T1000 (cell line): ENCODE results near the gene FAM25A.
"Not testable (repeated sequence)": the region's sequence is repeated elsewhere in the genome, so short reads cannot be mapped to it uniquely, and the experiment has no call there.

Experiments used
- DNase-seq: peaks from one replicate; lab custom pipeline; 2025; ENCODE audit warnings: mixed read lengths; lab: John Stamatoyannopoulos, UW

The FAM25A gene

DNA sequence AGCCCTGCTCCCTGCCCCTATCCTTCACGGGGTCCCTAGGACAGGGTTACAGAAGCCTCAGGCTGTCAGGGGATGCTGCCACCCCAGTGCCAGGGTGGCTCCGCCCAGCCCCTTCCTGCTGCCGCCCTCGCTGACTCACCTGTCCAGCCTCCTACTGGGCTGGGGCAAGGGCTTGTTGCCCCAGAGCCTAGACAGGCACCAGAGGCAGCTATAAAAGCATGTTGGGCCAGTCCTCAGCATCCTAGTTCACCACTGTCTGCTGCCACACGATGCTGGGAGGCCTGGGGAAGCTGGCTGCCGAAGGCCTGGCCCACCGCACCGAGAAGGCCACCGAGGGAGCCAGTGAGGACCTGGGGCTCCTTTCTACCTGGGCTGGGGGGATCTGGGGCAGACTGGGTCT is at the start of gene FAM25A:
TSS of gene FAM25A (plus strand) at position 239 of the 400 bp plus-strand sequence. CDS start at position 270, 31 bp downstream.
- not testable (repeated sequence) for DNase-seq

DNA sequence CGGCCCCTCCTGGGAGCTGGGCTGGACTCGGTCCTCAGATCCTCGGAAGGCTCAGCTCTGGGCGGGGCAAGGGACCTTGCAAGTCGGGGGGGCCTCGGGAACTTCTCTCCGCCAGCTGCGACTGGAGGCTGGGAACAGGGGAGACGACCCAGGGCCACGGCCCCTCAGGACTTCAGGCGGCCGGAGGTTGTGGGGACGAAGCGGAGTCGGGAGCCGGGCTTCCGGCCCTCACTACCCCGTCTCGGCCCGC is 49.2 kb upstream of the FAM25A start:
- DNase-seq = no peak

DNA sequence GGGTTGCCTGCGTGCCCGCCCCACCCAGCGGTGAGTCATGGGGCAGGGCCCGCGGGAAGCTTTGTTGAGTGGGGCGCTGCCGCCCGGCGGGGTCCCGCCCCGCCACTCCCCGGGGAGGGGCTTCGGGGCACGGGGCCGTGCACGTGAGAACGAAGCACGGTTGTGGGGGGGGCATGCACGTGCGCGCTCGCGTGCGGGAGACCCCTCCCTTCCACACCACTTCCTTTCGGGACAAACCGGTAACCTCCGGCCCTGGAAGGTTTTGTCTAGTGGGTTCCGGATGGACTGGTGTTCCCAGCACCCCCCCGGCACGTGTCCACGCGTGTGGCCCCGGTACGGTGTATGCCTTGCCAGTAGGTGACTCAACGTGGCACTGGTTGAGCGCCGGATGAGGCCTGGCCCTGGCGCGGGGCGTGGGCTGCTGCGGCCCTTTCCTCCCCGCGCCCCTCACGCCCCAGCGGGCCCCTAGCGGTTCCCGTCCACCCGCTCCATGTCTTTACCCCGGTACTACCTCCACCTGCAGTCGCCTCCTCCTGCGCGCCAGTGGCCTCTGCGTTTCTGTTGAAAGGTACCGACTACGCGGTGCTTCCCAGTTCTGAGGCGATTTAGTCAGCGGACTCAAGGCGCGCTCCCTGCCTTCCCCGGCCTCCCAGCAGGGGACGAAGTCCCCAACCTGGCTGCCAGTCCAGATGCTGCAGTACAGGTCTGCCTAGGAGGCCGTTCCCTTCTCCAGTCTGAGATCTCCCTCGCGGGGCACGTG is 48.7 kb upstream of the FAM25A start:
- DNase-seq = peak; percentile 94

DNA sequence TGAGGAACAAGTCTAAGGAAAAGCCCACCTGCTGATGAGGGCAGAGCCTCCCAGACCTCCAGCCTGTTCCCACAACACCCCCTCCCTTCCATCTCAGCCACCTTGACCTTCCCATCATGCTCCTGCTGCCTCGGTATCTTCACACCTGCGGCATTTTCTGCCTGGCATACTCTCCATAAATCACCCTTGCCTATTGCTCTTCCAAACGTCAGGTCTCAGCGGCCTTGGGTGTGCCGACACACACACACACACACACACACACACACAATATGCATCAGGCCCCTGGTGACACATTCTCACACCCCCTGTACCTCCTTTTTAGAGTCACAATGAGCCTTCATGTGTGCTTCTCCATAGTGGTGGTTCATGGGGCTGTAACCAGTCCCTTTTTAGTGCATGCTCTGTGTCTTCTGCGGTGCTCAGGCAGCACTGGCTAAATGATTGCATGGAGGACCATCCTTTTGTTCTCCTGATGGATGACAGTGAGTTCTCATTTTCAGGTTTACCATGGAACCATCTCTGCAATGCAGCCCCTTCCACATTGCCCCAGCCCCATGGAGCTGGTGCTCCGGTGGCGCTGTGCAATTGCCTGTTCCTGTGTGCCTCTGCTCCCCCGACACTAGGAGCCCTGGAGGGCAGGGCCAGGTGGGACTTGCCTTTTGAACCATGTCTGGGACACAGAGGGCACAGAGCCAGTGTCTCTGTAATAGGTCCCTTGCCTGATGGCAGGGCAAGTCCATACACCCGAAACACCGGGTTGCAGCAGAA is 47.3 kb upstream of the FAM25A start:
- no peak for DNase-seq

DNA sequence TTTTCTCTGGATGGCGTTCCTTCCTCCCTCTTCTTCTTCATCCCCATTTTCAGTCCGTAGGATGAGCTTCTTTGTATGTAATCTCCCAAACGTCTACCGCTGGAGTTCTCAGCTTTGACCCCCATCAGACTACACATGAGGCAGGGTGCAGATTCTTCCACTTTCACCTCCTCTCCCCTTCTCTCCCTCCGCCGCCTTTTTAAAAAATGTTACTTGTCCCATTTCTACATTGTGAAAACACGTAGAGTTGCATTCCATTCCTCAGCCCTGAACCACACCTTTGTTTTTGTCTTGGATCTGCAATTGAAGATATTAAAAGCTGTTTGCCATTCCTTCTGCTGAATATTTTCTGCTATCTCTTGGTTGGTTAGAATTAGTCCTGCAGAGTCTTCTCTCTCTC is 45.6 kb upstream of the FAM25A start:
- no peak for DNase-seq

DNA sequence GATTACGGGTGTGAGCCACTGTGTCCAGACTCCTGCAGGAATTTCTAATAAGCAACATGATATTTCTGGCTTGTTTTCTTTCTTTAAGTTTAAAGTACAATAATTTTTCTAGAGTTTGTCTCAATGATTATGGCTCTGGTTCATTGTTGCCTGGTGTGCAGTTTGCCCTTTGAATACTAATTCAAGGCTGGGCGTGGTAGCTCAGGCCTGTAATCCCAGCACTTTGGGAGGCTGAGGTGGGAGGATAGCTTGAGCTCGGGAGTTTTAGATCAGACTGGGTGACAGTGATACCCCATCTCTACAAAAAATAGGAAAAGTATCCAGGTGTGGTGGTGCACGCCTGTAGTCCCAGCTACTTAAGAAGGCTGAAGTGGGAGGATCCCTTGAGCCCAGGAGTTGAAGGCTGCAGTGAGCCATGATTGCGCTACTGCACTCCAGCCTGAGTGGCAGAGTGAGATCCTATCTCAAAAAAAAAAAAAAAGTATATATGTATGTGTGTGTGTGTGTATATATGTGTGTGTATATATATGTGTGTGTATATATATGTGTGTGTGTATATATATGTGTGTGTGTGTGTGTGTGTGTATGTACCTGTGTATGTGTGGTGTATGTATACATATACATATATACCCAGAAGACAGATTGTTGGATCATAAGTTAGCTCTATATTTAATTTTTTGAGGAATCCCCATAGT is 43.6 kb upstream of the FAM25A start:
- no peak for DNase-seq

DNA sequence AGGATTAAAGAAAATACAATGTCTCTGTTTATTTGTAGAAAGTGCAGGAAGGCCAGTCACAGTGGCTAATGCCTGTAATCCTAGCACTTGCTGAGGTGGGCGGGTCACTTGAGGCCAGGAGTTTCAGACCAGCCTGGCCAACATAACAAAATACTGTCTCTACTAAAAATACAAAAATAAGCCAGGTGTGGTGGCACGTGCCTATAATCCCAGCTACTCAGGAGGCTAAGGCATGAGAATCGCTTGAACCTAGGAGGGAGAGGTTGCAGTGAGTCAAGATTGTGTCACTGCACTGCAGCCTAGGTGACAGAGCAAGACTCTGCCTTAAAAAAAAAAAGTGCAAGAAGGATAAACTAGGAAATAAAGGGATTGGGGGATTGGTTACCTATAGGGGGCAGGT is 41.6 kb upstream of the FAM25A start:
- not testable (repeated sequence) for DNase-seq

DNA sequence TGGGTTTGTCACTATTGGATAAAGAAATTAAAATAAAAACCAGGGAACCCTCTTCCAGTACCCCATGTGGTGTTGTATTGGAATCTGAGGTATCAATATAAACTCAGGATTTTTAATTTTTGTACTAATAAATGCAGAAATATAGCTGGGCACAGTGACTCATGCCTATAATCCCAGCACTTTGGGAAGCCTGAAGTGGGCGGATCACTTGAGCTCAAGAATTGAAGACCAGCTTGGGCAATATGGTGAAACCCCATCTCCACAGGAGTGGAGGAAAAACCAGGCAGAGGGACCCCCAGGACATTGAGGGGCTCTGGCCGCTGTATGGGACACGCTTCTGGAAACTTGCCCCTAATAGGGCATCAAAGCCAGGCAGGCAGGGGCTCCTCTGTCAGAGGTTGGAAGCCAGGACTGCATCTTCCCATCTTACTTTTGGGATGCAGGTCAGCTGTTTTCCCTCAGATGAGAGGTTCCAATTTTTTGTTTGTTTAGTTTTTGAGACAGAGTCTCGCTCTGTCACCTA is 40.7 kb upstream of the FAM25A start:
- DNase-seq = no peak

DNA sequence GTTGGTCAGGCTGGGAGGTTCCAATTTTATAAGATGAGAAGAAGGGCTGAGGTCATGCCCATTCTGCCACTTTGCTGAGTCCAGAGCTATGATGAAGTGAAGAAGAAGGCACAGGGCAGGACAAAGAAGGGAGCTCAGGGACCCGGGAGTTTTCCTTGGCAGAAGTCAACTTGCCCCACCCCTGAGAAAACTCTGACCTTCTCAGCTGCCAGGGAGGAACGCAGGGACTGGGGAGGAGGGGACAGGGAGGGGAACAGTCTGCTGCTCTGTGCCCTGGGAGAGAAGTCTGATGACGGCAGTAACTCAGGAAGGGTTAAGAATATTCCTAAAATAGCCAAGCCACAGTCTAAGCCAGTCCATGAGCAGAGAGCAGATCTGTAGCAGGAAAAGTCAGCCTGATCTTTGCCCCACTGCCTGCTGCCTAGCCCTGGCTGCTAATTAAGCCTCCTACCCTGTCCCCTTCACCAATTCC is 40.1 kb upstream of the FAM25A start:
- no peak for DNase-seq

DNA sequence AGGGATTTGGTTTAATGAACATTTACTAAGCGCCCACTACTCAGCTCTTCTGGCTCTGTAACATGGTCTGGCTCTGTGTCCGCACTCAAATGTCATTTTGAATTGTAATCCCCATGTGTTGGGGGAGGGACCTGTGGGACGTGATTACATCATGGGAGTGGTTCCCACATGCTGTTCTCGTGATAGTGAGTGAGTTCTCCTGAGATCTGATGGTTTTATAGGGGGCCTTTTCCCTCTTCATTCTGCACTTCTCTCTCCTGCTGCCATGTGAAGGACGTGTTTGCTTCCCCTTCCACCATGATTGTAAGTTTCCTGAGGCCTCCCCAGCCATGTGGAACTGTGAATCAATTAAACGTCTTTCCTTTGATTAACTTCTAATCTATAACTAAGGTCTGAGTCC is 39.1 kb upstream of the FAM25A start:
- DNase-seq = not testable (repeated sequence)

DNA sequence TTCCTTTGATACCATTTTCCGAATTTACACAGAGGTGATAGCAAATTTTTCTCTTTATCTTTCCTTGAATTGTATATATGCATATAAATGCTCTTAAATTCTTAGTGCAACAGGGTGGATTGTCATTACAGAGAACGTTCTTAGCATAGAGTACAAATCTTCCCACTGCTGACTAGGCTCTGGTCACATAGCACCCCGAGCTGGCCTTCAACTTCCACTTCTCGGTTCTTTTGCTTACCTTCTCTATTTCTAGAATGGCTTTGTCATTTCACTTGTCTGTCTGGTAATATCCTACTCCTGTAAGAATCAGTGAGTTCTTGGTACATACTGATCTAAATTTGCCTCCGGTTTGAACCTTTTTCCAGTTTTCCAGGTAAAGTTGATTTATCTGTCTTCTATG is 38.4 kb upstream of the FAM25A start:
- DNase-seq = no peak

DNA sequence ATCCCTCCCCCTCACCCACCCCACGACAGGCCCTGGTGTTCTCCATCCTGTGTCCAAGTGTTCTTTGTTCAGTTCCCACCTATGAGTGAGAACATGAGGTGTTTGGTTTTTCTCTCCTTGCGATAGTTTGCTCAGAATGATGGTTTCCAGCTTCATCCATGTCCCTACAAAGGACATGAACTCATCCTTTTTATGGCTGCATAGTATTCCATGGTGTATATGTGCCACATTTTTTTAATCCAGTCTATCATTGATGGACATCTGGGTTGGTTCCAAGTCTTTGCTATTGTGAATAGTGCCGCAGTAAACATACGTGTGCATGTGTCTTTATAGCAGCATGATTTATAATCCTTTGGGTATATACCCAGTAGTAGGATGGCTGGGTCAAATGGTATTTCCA is 35.6 kb upstream of the FAM25A start:
- not testable (repeated sequence) for DNase-seq

DNA sequence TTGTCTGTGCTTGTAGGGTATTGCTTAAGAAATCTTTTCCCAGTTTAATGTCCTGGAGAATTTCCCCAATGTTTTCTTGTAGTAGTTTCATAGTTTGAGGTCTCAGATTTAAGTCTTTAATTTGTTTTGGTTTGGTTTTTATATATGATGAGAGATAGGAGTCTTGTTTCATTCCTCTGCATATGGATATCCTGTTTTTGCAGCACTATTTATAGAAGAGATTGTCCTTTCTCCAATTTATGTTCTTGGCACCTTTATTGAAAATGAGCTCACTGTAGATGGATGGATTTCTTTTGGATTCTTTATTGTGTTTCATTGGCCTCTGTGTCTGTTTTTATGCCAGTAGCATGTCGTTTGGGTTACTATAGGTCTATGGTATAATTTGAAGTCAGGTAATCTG is 31.6 kb upstream of the FAM25A start:
- DNase-seq = no peak

DNA sequence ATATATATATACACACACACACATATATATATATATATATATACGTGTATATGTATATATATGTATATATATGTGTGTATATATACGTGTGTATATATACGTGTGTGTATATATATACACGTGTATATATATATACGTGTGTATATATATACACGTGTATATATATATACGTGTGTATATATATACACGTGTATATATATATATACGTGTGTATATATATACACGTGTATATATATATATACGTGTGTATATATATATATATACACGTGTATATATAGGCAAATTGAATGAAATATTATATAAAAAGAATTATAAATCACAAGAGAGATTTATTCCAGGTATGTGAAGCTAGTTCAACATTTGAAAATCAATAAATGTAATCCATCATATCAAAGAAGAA is 28.7 kb upstream of the FAM25A start:
- DNase-seq = not testable (repeated sequence)

DNA sequence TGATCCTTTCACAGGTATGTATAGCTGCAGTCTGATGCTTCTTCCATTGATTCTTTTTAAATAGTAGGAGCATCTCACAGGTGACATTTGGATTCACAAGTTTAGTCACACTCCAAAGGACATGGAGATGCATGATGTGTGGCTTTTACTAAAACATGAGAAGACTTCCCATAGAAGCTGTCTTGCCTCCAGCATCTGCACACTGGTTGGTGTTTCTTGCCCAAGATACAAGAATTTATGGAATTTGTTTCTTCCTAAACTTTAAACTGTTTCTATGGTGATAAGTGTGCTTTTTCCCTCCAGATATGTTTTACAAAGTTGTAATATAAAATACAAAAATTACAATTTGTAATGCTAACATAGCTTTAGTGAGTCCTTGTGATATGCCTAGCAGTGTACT is 27.6 kb upstream of the FAM25A start:
- no peak for DNase-seq

DNA sequence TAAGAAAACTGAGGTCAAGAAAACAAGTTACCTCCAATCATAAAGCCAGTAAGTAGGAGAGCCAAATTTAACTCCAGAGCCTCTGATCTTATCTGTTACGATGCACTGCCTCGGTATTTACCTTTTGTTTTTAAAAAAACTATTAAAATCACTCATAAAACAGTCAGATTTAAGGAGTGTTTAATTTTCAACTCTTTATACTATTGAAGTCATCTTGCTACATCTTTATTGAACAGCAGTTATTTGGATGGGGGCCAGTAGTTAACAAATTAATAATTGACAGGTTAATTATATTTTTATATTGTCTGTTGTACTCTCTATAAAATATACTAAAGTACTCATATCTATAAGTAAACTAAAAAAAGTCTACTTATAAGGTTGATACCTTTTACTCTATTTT is 27.2 kb upstream of the FAM25A start:
- DNase-seq = no peak

DNA sequence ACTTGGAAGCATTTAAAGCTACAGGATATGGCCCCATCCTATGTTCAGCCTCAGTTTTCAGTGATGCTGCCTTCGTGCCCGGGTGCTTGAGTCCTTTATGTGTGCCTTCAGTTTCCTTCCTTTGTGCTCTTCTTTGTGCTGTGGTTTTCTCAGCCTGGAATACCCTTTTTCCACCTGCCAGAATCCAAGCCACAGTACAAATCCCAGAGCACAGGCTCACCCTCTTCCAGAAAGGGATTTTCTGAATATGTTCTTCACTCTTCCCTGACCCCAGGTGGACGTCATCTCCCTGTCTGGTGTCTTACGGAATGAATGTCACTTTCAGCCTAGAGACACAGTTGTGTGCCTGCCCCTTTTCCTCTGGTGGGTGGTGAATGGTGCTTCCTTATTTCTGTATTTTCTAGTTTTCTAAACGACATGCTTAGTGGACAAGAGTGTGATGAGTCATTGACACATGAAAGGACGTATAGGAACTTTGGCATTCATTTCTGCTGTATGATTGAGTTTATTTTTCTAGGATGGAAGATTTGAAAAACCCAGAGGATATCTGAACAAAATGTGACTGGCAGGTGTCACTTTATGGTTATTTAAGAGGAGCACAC is 20.2 kb upstream of the FAM25A start:
- DNase-seq = not testable (repeated sequence)

DNA sequence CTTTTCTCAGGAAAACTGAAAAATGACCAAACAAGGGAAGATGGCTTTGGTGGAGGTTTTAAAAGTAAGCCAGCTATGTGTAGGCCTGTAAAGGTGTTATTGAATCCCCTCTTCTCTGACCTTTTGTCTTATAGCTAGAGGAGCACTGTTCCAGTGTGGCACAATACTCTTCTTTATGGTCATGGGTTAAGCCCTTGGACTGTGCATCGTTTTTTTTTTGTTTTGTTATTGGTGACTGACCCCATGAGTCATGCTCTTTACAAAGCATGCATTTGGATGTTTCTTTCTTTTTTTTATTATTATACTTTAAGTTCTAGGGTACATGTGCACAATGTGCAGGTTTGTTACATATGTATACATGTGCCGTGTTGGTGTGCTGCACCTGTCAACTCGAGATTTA is 19.6 kb upstream of the FAM25A start:
- no peak for DNase-seq

DNA sequence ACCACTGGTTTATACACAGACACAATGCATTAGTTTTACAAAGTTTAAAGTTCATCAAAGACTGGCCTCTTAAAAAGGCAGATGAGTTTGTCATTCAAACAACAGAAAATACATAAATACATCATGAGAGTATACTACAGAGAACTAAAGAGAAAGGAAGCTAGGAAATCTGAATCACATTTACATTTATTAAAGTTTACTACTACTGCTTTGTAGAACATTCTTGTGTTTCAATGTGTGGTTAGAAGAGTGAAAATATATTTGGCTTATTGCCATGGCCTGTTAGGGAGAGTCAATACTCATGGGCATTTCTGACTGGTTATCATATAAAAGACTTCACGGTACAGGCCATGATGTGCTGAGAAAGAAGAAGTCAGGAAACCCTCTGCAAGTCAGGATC is 13.0 kb upstream of the FAM25A start:
- not testable (repeated sequence) for DNase-seq

DNA sequence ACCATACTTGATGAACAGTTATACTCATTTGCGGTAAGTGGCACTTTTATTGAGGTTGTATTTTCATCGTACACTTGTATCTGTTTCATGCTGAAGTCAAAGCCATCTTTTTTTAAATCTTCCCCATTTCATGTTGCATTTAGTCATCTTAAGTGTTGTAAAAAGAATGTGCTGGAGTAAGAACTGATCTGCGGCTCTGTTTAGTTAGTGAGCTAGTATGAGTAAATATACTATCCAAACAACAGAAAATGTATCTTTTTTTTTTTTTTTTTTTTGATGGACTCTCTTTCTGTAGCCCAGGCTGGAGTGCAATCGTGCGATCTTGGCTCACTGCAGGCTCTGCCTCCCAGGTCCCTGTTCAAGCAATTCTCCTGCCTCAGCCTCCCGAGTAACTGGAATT is 12.4 kb upstream of the FAM25A start:
- DNase-seq = not testable (repeated sequence)

DNA sequence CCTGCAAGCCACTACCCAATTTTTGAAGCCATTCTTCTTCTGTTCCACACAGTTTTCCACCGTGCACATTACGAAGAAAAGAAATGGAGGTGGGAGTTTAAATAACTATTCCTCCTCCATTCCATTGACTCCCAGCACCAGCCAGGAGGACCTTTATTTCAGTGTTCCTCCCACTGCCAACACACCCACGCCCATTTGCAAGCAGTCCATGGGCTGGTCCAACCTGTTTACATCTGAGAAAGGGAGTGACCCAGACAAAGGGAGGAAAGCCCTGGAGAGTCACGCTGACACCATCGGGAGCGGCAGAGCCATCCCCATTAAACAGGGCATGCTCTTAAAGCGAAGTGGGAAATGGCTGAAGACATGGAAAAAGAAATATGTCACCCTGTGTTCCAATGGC is 11.8 kb upstream of the FAM25A start:
- DNase-seq = not testable (repeated sequence)

DNA sequence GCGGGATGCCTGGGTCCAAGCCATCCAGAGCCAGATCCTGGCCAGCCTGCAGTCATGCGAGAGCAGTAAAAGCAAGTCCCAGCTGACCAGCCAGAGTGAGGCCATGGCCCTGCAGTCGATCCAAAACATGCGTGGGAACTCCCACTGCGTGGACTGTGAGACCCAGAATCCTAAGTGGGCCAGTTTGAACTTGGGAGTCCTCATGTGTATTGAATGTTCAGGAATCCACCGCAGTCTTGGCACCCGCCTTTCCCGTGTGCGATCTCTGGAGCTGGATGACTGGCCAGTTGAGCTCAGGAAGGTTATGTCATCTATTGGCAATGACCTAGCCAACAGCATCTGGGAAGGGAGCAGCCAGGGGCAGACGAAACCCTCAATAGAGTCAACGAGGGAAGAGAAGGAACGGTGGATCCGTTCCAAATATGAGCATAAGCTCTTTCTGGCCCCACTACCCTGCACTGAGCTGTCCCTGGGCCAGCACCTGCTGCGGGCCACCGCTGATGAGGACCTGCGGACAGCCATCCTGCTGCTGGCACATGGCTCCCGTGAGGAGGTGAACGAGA is 10.9 kb upstream of the FAM25A start:
- not testable (repeated sequence) for DNase-seq
